NOMO-1 treated with dmso at 0.1 percent for 144 hours (cell line): ENCODE measurements around the gene TTC32.
A peak's percentile ranks its signal among the peaks of the same experiment; 100 is the strongest.
"Not testable (repeated sequence)": the region's sequence is repeated elsewhere in the genome, so short reads cannot be mapped to it uniquely, and the experiment has no call there.

Experiments used
- DNase-seq: peaks from one replicate; lab custom pipeline; 2025; ENCODE audit not compliant: unreplicated experiment; lab: John Stamatoyannopoulos, UW

Gene TTC32

DNA sequence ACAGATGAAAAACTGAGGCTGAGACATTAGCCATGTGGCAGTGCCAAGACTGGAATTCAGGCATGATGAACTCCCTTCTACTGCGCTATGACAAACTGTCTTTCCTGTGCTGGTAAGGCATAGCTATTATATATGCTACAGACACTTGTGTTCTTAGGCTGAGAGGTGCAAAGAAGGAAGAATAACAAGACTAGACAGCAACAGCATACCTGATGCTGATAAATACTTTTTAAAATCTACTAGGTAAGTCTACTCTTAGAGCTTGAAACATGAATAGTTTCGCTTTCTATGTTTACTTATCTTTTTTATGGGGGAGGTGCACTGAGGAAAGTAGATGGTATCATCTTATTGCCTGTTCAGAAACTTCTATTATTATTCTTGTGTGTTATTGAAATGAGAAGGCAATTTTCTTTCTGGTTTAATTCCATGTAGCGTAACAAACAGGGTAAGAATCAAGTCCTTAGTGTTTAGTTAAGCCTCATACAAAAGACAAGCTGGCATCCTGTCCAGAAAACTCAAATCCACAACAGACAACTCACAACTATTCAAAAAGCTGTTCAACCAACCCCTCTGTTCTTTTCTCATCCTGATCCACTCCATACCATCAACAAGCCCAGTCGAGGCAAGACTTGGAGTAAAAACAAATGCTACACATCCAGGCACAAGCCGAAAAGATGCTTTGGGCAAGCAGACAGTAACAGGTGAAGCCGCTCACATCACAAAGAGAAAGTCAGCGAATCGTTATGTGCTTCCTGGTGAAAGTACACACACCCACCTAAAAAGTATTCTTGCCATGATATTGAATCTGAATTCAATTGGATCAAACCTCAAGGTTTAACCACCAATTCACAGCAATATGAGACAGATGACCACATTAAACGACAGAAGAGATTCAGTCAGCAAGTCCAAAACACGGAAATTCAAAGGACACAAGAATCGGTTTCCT, 1.5 kb downstream of the TTC32 start:
- no peak for DNase-seq

DNA sequence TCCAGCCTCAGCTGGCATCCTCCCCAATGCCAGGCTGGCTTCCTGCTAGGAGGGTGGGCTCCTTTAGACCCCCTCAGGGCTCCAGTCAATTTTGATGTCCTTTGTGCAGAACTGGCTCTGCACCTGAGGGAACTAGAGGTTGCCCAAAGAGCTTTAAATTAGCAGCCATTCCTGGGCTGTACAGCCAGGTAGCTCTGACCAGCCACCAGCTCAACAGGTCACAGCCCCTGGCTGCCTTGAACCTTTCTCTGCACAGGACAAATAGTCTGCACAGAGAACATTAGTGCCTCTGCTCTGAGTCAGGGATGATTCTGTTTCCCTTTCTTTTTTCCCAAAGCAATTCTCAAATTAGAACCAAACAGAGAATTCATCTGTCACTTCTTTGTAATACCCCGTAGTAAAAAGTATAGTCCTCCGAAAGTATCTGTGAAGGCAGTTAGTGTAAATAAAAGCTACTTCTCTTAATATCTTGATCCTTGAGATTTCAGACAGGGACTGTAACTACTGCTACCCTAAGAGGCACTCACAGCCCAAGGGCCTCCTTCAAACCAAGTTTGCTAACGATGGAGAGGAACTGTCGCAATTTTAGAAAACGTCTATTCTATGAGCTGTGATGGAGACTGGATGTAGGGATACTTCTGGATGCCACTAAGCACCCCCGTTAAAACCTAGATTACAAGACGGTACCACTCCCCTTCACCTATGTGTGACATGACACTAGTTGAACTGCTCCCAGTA, 3.0 kb downstream of the TTC32 start:
- no peak for DNase-seq

DNA sequence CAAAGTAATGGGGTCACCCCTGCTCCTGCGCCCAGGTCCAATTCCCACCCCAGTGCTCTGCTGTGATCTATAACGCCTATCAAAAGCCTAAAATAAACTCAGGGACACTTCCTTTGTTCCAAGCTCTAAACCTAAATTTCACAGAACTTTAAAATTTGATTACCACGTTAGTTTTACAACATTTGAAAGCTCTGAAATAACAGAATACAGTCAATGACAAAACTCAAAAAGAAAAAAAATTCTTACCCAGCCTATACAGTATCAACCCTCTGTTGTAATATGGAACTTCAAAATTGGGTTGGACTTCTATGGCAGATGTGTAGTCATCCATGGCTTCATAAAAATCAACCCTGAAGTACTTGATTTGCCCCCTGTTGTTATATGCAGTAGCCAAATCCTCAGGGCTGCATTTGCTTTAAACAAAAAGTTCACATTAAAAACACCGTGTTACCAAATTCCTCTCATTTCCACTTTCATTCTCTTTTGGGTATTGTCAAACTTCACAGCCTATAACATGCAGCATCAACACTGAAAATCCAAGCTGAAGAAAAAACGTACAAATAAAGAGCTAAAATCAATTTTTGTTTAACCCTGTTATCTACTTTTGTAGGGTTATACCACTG, 4.0 kb downstream of the TTC32 start:
- no peak for DNase-seq

DNA sequence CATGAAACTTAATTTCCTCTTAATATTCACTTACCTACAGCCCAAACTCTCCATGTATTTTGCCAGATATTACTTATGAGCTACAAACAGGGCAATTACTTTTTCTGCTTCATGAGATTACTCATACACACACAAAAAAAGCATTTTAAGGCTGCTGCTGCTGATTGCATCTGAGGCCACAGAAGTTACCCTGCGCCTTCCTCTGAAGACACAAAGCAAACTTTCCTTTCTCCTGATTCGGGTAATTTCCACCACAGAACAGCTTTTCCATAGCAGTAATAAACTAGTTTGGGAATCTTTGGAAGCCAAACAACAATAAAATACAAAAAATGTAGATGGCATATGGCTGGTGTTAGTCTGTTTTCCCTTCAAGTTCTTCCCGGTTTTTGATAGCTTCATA, 6.2 kb downstream of the TTC32 start:
- no peak for DNase-seq

DNA sequence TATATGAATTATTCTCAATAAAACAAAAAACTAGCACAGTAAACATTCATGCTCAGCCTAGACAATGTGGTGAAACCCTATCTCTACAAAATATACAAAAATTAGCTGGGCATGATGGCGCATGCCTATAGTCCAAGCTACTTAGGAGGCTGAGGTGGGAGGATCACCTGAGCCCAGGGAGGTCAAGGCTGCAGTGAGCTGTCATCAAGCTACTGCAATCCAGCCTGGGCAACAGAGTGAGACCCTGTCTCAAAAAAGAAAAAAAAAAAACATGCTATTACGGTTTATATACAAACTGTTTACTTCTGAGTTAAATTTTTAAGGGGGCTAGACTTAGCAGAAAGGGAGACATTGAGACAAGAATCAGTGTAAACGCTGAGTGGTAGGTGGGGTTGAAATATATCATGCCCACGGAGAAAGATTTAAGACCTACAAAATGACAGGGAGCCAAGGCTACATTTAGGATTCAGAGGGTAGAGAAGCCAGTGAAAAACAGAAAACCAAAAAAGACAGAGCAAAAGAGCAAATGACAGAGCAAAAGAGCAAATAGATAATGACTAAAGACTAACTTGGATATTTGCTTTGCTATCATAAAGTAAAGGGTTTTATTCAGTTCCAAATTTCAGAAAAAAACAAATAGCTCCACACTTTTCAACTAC, 7.5 kb downstream of the TTC32 start:
- no peak for DNase-seq

DNA sequence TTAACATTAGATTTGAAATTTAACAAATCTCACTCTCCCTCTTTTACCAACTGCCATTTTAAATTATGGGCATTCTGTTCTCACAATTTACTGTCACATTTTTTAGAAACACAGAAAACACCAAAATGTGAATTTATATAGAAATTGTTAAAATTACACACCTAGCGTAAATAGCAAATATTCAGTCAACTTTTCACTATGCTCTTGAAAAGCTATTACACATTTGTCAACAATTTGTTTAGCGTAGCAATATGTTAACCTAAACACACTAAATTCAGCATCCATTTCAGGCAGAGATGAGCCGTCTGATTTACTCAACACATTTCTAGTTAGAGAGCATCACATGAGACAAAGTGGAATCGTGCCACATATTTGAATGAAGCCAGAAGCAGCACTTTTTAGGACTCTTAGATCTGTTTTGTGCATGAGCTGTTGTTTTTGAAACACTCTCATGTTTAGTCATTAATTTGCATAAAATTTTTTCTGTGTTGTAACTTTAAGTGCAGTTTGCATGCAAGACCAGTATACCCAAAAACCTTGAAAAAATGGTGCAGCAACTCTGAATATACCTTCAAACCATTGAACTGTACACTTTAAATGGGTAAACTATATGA, 8.2 kb downstream of the TTC32 start:
- DNase-seq: no peak

DNA sequence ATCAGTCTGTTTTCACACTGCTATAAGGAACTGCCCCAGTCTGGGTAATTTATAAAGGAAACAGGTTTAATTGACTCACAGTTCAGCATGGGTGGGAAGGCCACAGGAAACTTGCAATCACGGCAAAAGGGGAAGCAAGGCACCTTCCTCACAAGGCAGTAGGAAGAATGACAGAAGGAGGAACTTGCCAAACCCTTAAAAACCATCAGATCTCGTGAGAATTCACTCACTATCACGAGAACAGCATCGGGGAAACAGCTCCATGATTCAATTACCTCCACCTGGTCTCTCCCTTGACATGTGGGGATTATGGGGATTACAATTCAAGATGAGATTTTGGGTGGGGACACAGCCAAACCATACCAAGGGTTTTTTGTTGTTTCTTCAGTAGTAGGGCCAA, 9.8 kb downstream of the TTC32 start:
- DNase-seq: peak; percentile 81

DNA sequence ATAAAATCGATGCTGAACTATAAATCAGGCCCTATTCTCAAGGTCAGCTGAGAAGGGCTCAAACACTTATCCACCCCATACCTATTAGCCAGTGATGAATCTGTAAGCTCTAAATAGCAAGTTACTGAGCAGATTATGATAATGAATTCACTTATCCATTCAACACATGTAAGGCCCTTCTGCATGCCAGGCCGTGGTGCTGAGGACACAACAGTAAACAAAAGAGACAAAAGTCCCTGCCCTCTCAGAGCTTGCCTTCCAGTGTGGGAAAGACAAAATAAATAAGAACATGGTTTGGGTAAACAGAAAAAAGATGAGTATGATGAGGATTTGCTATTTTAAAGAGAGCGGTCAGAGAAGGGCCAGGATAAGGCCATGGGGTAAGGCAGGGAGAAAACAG, 11.7 kb downstream of the TTC32 start:
- DNase-seq: no peak

DNA sequence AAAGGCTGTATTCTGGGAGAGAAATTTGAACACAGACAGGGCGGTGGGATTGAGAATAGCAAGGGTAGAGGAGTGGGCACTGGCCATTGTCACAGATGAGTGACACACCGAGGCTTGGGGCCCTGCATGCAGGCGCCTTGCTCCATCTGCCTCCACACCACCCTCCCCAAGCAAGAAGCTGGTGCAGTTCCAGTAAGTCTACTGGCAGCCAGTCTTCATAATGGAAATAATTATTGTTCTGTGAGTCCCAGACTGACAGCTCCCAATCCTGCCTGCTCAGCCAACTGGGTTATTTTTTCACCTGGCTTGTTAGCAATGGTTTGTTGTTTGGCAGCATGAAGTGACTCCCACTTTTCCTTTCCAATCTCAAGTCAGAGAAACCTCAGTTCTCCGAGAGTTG, 13.0 kb downstream of the TTC32 start:
- DNase-seq: no peak

DNA sequence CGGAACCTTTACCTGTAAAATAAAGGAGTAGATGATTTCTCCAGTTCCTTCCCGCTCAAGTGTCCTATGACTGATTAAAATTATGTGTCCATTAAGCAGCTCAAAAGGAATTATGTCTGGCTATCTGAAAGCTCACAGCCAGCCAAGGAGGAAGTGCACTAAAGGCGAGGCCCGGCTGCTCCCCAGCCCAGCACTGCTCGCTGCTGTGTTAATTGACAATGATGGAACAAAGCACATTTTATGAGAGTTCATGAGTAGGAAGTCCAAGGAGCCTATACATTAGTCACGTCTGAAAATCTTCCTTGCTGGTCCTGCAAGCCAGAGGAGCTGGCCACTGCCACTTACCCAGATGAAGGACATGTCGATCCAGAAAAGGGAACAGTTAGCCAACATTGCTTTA, 14.3 kb downstream of the TTC32 start:
- peak; percentile 24 for DNase-seq

DNA sequence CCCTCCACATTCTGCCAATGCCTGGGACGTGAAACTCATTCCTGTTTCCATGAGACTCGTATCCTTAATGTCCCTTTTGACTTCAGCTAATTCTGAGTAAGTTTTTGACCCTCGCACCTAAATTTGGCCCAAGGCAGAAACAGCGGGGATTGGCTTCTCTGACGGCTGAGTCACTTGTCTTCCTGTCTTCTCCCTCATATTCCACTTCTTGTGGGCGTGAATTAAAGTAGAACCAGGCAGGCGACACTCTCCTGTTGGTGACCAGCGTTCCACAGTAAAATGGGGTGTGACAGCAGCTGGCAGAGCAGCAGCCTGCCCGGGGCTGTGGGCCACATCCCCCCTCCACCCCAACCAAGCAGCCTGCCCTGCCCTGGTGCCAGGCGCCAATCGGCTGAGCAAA, 15.5 kb downstream of the TTC32 start:
- DNase-seq: no peak

DNA sequence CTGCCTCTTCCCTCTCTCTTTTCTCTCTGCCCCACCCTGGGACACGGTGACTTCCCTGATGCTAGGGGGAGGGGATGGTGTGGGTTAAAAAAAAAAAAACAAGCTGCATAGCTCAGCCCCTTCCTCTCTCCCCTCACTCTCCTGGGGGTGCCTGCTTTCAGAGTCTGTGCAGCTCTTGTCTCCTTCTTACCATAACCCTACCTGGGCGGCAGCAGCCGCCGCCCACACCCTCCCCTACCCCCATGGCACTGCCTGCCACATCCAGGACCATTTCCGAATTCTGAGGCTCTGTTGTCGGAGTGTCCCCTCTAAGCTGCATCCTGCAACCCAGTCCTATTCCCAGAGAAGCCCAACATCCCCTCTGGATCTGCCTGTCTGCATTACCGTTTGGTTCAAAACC, 16.0 kb downstream of the TTC32 start:
- no peak for DNase-seq

DNA sequence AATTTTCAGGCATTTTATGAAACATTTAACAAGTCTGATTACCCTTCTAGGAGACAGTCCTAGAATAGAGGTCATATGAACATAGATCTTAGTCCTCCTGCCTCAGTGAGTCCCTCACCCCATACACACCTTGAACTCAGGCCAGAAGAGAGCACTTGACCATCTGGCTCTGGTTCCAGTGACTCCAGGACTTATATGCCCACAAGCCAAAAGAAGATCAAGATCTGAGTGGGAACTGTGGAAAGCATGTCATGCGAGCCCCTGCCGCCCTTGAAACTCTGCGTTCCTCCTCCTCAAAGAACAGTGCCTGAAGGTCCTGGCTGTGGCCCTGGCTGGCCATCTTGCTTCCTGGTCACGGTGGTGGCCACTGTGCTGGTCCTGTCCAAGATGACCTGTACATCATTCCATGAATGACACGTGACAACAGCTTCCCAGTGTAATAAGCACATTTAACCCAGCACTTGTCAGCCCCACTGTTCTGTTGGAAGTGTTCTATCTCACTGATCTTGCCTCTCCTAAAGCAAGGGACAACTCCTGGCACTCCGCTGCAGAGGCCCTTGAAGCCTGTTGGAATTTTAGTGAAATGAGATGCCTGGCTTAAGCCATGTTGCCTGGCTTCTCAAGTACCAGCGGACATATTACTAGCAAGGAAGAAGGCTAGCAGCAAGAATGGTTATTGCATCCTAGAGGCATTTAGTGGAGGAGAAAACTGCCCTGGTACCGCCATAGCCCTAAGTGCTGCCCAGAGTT, 17.6 kb downstream of the TTC32 start:
- DNase-seq: no peak

DNA sequence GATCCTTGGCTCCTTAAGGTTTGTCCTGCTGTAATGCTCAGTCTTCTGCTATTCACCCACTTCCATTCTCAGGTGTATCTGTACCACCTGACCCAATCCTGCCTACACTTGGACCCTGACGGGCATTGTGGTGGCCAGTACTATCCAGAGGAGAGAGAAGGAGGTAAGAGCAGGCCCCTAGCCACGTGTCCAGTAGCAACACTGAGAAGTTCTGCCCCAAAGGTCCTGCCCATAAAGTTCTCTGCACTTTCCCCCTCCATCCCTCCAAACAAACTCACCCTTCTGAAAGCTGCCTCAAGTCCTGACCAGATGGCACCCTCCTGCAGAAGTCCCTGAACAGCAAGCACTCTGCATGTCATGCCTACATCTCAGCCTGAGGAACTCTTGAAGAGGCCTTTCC, 18.3 kb downstream of the TTC32 start:
- DNase-seq: no peak

DNA sequence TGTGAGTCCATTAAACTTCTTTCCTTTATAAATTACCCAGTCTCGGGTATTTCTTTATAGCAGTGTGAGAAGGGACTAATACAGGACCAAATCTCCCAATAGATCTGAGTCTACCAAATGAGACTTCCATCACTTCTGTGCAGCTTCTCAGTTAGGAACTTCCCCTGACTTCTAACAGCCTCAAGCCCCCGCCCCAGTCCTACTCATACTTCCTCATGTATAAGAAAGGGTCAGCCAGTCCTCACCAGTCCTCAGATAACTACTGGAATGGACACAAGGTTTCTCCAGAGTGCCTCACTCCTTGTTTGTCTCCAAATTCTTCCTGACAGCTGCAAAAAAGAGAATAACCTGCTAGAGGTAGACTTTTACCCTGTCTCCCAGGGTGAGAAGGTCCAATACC, 19.5 kb downstream of the TTC32 start:
- no peak for DNase-seq

DNA sequence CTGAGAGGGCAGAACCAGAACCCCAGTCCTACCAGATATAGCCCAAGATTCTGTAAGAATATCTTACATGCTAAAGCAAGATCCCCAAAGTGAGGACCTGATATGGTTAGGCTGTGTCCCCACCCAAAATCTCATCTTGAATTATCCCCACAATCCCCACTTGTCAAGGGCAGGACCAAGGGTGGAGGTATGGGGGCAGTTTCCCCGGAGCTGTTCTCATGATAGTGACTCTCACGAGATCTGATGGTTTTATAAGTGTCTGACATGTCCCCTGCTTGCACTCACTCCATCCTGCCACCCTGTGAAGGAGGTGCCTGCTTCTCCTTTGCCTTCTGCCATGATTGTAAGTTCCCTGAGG, 19.9 kb downstream of the TTC32 start:
- no peak for DNase-seq

DNA sequence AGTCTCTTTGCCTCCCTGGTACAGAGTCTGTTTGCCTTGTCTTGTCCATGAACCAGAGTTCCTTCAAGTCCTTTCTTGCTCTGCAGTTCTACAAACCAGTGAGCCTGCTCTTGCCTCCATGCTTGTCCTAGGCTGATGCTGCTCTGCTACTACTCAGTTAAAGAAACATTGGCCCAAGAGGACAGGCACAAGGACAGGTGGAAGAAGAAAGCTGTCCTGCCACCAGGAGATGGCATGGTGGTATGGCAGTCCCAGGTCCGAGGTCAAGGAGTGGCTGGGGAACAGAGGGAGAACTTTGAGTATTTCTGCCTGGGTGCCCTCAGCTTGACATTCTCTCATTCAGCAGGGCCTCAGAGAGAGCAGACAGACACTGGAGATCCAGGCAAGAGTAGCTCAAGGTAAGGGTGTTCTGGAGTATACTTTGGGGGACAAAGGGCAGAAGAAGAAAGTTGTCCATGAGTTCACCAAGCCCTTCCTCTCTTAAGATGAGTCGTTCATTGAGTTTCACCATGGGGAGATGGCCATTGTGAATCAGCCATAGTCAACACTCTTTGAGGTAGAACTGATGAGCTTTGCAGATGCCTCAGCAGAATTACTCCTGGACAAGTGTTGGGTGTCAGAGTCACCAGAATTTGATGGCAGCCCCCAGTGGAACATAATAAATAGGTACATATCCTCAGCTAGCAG, 20.4 kb downstream of the TTC32 start:
- no peak for DNase-seq

DNA sequence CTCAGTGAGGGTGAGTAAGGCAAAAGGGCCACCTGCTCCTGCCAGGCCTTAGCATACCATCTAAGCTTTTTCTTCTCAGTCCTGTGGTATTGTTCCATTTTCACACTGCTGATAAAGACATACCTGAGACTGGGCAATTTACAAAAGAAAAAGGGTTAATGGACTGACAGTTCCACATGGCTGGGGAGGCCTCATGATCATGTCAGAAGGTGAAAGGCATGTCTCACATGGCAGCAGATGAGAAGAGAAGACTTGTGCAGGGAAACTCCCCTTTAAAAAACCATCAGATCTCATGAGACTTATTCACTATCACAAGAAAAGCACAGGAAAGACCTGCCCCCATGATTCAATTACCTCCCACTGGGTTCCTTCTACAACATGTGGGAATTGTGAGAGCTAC, 21.6 kb downstream of the TTC32 start:
- DNase-seq: not testable (repeated sequence)

DNA sequence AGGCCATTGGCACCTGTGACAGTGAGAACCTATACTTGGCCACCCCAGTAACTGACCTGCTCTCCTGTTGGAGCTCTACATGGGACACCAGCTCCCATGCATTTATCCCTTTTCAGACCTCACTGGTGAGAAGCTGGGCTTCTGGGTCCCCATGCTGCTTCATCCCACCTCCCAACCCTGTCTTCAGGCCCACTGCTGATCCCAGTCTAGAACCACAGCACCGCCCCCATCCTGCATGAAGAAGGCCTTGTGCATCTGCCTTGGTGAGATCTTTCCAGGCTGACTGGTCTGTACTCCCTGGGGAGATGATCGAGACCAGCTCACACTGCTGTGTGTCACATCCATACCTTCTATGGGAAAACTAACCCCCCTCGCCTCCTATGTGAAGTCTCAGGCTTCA, 22.7 kb downstream of the TTC32 start:
- DNase-seq: no peak
